Stimulated activated CD4-positive, alpha-beta T cell treated with anti-CD3 and anti-CD28 coated beads, Interleukin-4, amount 100 ng/mL, for 4 hours (primary cell): ENCODE results near the gene NDOR1.

Experiments
- DNase-seq, 2 experiments: peaks; one replicate each; pipeline ENCODE4 v3.0.0-alpha.2; 2020

Gene NDOR1

GRCh38 chr9:137266162-137266527, 60.6 kb downstream of the NDOR1 start:
- no peak for DNase-seq
